GM12878 (cell line): ENCODE measurements around the gene CTIF. TPM values are rescaled to one million over a fixed set of nuclear protein-coding genes. Genes with fewer than 3 reads are reported as not detected.

Source experiments
- ATAC-seq: fragments of 200-7000 bp; cut with Tn5 transposase; 3 replicates; pipeline ENCODE4 v1.9.1; 2020; ENCODE audit warnings: mild to moderate bottlenecking, moderate library complexity
- BruUV-seq: library from RNA; stranded (reverse); fragments of 400-500 nt; replicated peaks from 2 replicates; lab custom pipeline; 2021; lab: Mats Ljungman, UMichigan
- CTCF ChIA-PET: fragments of 300-600 bp; sonication (Branson Sonifier 250); formaldehyde crosslinking; extraction: SDS; loops from one replicate; lab custom pipeline; 2021; ENCODE audit warnings: inconsistent platforms; lab: Yijun Ruan, JAX
- POLR2A ChIA-PET: fragments of 350-600 bp; formaldehyde crosslinking; extraction: SDS; loops from one replicate; lab custom pipeline; 2021; ENCODE audit warnings: inconsistent platforms; lab: Charles Lee
- RAD21 ChIA-PET: fragments of 300-600 bp; sonication (Branson Sonifier 250); formaldehyde crosslinking; loops from one replicate; lab custom pipeline; 2023; ENCODE audit warnings: antibody characterized with exemption; ENCODE audit not compliant: unreplicated experiment; lab: Charles Lee
- SMC1A ChIA-PET: fragments of 300-600 bp; sonication (Branson Sonifier 250); formaldehyde crosslinking; loops from one replicate; lab custom pipeline; 2023; ENCODE audit not compliant: unreplicated experiment, uncharacterized antibody; lab: Charles Lee
- DNase-seq: peaks from one replicate; pipeline ENCODE4 v3.0.0-alpha.2; 2011; ENCODE audit warnings: low read depth, low spot score
- FAIRE-seq: peaks from 3 replicates; lab custom pipeline; 2011; peaks lifted over from hg19 to GRCh38; lab: Jason Lieb, UNC
- H2AFZ ChIP-seq: 2 replicates; pipeline ENCODE4 v1.6.0; 2011; ENCODE audit warnings: low read depth, low read length, control low read depth; ENCODE audit not compliant: control insufficient read depth
- H3K27ac ChIP-seq: 2 replicates; pipeline ENCODE4 v1.5.1; 2011; ENCODE audit warnings: control low read depth; ENCODE audit not compliant: control insufficient read depth, insufficient read depth
- H3K27me3 ChIP-seq, 2 experiments: replicated peaks in 1 of 2; 2 replicates each; pipeline versions ENCODE4 v1.6.0 to v1.6.1; 2011; ENCODE audit warnings: low read length in 1 of 2; ENCODE audit not compliant: control insufficient read depth in 2 of 2, insufficient read depth in 2 of 2
- H3K36me3 ChIP-seq, 2 experiments: 2 replicates each; pipeline ENCODE4 v1.5.1; 2011; ENCODE audit warnings: low read length in 1 of 2; ENCODE audit not compliant: control insufficient read depth in 2 of 2, insufficient read depth in 2 of 2
- H3K4me1 ChIP-seq: 2 replicates; pipeline ENCODE4 v1.6.1; 2011; ENCODE audit warnings: mild to moderate bottlenecking, low read length, moderate library complexity, mixed read lengths; ENCODE audit not compliant: control insufficient read depth, insufficient read depth
- H3K4me2 ChIP-seq: 2 replicates; pipeline ENCODE4 v1.6.0; 2011; ENCODE audit warnings: control low read depth; ENCODE audit not compliant: control insufficient read depth, insufficient read depth
- H3K4me3 ChIP-seq: fragments of 200-600 bp; sonication (generic); 2 replicates; pipeline ENCODE4 v1.5.1; 2016
- H3K79me2 ChIP-seq: 2 replicates; pipeline ENCODE4 v1.6.0; 2011; ENCODE audit warnings: low read length; ENCODE audit not compliant: control insufficient read depth, insufficient read depth
- H3K9ac ChIP-seq: 2 replicates; pipeline ENCODE4 v1.8.0; 2011; ENCODE audit warnings: low read length, control low read depth, mixed read lengths; ENCODE audit not compliant: control insufficient read depth, insufficient read depth
- H3K9me3 ChIP-seq: replicated peaks from 3 replicates; pipeline ENCODE4 v1.5.1; 2011; ENCODE audit warnings: mild to moderate bottlenecking, low read length; ENCODE audit not compliant: control insufficient read depth, insufficient read depth
- H4K20me1 ChIP-seq: 2 replicates; pipeline ENCODE4 v1.6.0; 2011; ENCODE audit not compliant: control insufficient read depth, insufficient read depth
- CREB1 ChIP-seq: IDR thresholded peaks from 2 replicates; pipeline ENCODE4 v1.6.1; 2012; ENCODE audit warnings: low read depth, mild to moderate bottlenecking, inconsistent platforms
- FOXM1 ChIP-seq: IDR thresholded peaks from 2 replicates; pipeline ENCODE4 v1.6.1; 2012; ENCODE audit warnings: low read depth, mild to moderate bottlenecking, inconsistent platforms, low read length, moderate library complexity
- LARP7 ChIP-seq: fragments of 450-650 bp; IDR thresholded peaks from 2 replicates; pipeline ENCODE4 v1.6.1; 2017; ENCODE audit warnings: mild to moderate bottlenecking
- MYB ChIP-seq: fragments of 150-350 bp; IDR thresholded peaks from 2 replicates; pipeline ENCODE4 v1.6.1; 2014; ENCODE audit warnings: mild to moderate bottlenecking, low read depth, low read length, borderline replicate concordance
- RAD51 ChIP-seq: fragments of 450-650 bp; IDR thresholded peaks from 2 replicates; pipeline ENCODE4 v1.6.1; 2016; ENCODE audit warnings: moderate library complexity, mild to moderate bottlenecking, inconsistent platforms
- SMARCA5 ChIP-seq: fragments of 450-650 bp; IDR thresholded peaks from 2 replicates; pipeline ENCODE4 v1.6.1; 2017; ENCODE audit warnings: mild to moderate bottlenecking
- SREBF2 ChIP-seq: IDR thresholded peaks from 2 replicates; pipeline ENCODE4 v1.6.1; 2012; ENCODE audit warnings: mild to moderate bottlenecking, low read length
- ZBTB40 ChIP-seq: fragments of 450-650 bp; IDR thresholded peaks from 2 replicates; pipeline ENCODE4 v1.6.1; 2016; ENCODE audit warnings: mild to moderate bottlenecking, moderate library complexity, borderline replicate concordance
- WGBS: methylation state at CpG from one replicate; pipeline ENCODE4 v1.1.6; 2016; ENCODE audit warnings: low lambda C conversion rate; ENCODE audit not compliant: insufficient replicate concordance, insufficient coverage; ENCODE audit errors: missing lambda C conversion rate; 5-methylcytosine and 5-hydroxymethylcytosine counted together
- in situ Hi-C: fragments of 300-500 bp; cut with MboI; formaldehyde crosslinking; loops from 9 replicates; pipeline ENCODE4 v1.14.3; 2018; ENCODE audit warnings: mixed read lengths
- intact Hi-C: fragments of 100-400 bp; cut with micrococcal nuclease; formaldehyde crosslinking; loops from one replicate; pipeline ENCODE4 v1.14.2; 2022; ENCODE audit not compliant: unreplicated experiment
- polyA plus RNA-seq, 11 experiments: library from polyadenylated mRNA; depleted of rRNA in 4 of 11; unstranded in 6 of 11; stranded (reverse) in 5 of 11; fragments of >200 nt; fragmentation: Nextera tagmentation in 4 of 11; fragmentation: Illumina TruSeq in 1 of 11; extraction: Ambion mirVana in 4 of 11; extraction: Trizol in 1 of 11; gene quantifications; 1 replicate in 1 of 11; 2 replicates in 10 of 11; pipeline versions ENCODE4 v1.2.1 to v1.2.3, GENCODE V29; 2011 to 2016; ENCODE audit warnings: inconsistent platforms in 2 of 11, missing spikeins in 2 of 11, low read depth in 1 of 11
- total RNA-seq, 4 experiments: library from RNA; depleted of rRNA in 3 of 4; stranded (reverse); fragments of >200 nt in 3 of 4; fragmentation: Illumina TruSeq in 1 of 4; extraction: Trizol in 1 of 4; gene quantifications; 2 replicates each; pipeline versions ENCODE4 v1.2.1 to v1.2.3, GENCODE V29; 2013 to 2021

Gene CTIF
- total and polyA plus RNA-seq, 10 of the 15 experiments (the other 5 are each of a cell fraction or from before 2014, with no cell fraction given) = 0.06 to 11.6 (median 2.5) TPM

GRCh38 chr18:48678237-48679115 lies 139.6 kb downstream of the CTIF start:
- 85% methylated on average over 16 of the region's 16 CpGs for WGBS

More at GRCh38 chr18:48678237-48679115, 139.6 kb downstream of the CTIF start:
- SMC1A ChIA-PET = interaction anchor here (0.6 to 1.3 kb wide), 9 partner anchors 98 to 777 kb away, joined by 3 to 8 read pairs (median 3); no protein-coding TSS in a partner anchor
- no TSS peak for BruUV-seq
- Histone ChIP-seq H3K9me3 (no peaks in the 10 kb centered on the region), H3K79me2 (no peaks in the 10 kb centered on the region), H3K4me3 (no peak overlapping the region), H3K4me1 (peaks cover 8% of the 10 kb centered on the region), H2AFZ (no peak overlapping the region), H3K27ac (no peak overlapping the region), H3K4me2 (no peak overlapping the region), H3K27me3 (no peaks in the 10 kb centered on the region), H3K36me3 (no peaks in the 10 kb centered on the region), H4K20me1 (no peaks in the 10 kb centered on the region), H3K9ac (no peak overlapping the region)
- intact Hi-C loops = loop anchor here (5.0 to 10.0 kb wide), 6 partner anchors 99 to 1179 kb away; no protein-coding TSS in a partner anchor
- TF ChIP-seq RAD51 (no peak), MYB (no peak), CREB1 (no peak), SMARCA5 (no peak), FOXM1 (no peak), LARP7 (no peak), SREBF2 (no peak), ZBTB40 (peak; percentile 42)
- in situ Hi-C loops = loop anchor here (5.0 to 25.0 kb wide), 3 partner anchors 499 to 1179 kb away; no protein-coding TSS in a partner anchor
- no peak for ATAC-seq
- DNase-seq = no peak
- FAIRE-seq = no peak
- POLR2A ChIA-PET = interaction anchor here (1.1 kb wide), 1 partner anchor 9 kb away, joined by 3 read pairs; no protein-coding TSS in a partner anchor
- CTCF ChIA-PET = interaction anchor here (0.6 to 6.6 kb wide), 13 partner anchors 9 to 561 kb away, joined by 3 to 99 read pairs (median 4); no protein-coding TSS in a partner anchor
- RAD21 ChIA-PET = interaction anchor here (0.6 to 1.3 kb wide), 6 partner anchors 33 to 768 kb away, joined by 3 to 10 read pairs (median 3); no protein-coding TSS in a partner anchor
